H1 (cell line): ENCODE results near the gene VPS13C. TPM values are rescaled to one million over a fixed set of nuclear protein-coding genes. Genes with fewer than 3 reads are reported as not detected.

Source experiments
- CTCF ChIA-PET: fragments of 300-600 bp; sonication (Branson Sonifier 250); formaldehyde crosslinking; loops from one replicate; lab custom pipeline; 2021; ENCODE audit not compliant: partially characterized antibody; lab: Charles Lee
- POLR2A ChIA-PET: fragments of 300-600 bp; sonication (Branson Sonifier 250); formaldehyde crosslinking; loops from one replicate; lab custom pipeline; 2021; ENCODE audit warnings: inconsistent platforms; ENCODE audit not compliant: partially characterized antibody; lab: Charles Lee
- DNase-seq, 2 experiments: peaks; one replicate each; pipeline versions ENCODE4 v3.0.0 to v3.0.0-alpha.2; 2010 to 2022; ENCODE audit warnings: low spot score in 2 of 2, low read depth in 1 of 2, mixed read lengths in 1 of 2
- FAIRE-seq: peaks from 2 replicates; lab custom pipeline; 2011; peaks lifted over from hg19 to GRCh38; lab: Jason Lieb, UNC
- H2AFZ ChIP-seq: 2 replicates; pipeline ENCODE4 v1.8.1; 2012; ENCODE audit warnings: low read length, inconsistent platforms
- H2AK5ac ChIP-seq: 2 replicates; pipeline ENCODE4 v1.6.1; 2013; ENCODE audit warnings: low read depth, low read length
- H2BK120ac ChIP-seq: replicated peaks from 2 replicates; pipeline ENCODE3; 2013; ENCODE audit warnings: low read depth, low read length, inconsistent platforms
- H2BK12ac ChIP-seq: 2 replicates; pipeline ENCODE4 v1.6.1; 2013; ENCODE audit warnings: low read depth, low read length
- H2BK15ac ChIP-seq: 2 replicates; pipeline ENCODE4 v1.6.1; 2013; ENCODE audit warnings: low read length
- H2BK20ac ChIP-seq: 2 replicates; pipeline ENCODE4 v1.6.1; 2013; ENCODE audit warnings: low read length
- H2BK5ac ChIP-seq: 2 replicates; pipeline ENCODE4 v1.6.1; 2013; ENCODE audit warnings: low read depth, low read length
- H3K14ac ChIP-seq: 2 replicates; pipeline ENCODE4 v1.6.1; 2013; ENCODE audit warnings: inconsistent platforms; ENCODE audit not compliant: insufficient read length
- H3K18ac ChIP-seq: 2 replicates; pipeline ENCODE4 v1.6.1; 2013; ENCODE audit warnings: low read length; ENCODE audit errors: extremely low read depth
- H3K23ac ChIP-seq: 2 replicates; pipeline ENCODE4 v1.6.1; 2013; ENCODE audit warnings: inconsistent platforms; ENCODE audit not compliant: insufficient read length
- H3K23me2 ChIP-seq: 2 replicates; pipeline ENCODE4 v1.6.1; 2013; ENCODE audit warnings: low read depth, low read length
- H3K27ac ChIP-seq: 2 replicates; pipeline ENCODE4 v1.6.1; 2011; ENCODE audit warnings: low read depth, low read length, inconsistent platforms
- H3K27me3 ChIP-seq, 4 experiments: replicated peaks in 1 of 4; 1 replicate in 1 of 4; 2 replicates in 3 of 4; pipeline versions ENCODE4 v1.6.1 to v1.8.1; 2011 to 2013; ENCODE audit warnings: low read length in 3 of 4, mild to moderate bottlenecking in 3 of 4, inconsistent platforms in 2 of 4, mixed read lengths in 2 of 4, moderate library complexity in 1 of 4; ENCODE audit not compliant: control insufficient read depth in 3 of 4, insufficient read depth in 3 of 4; ENCODE audit errors: extremely low read depth in 1 of 4
- H3K36me3 ChIP-seq, 4 experiments: 2 replicates each; pipeline versions ENCODE4 v1.6.1 to v1.8.1; 2011 to 2013; ENCODE audit warnings: mild to moderate bottlenecking in 4 of 4, low read length in 3 of 4, moderate library complexity in 2 of 4, control low read depth in 1 of 4, inconsistent platforms in 1 of 4; ENCODE audit not compliant: insufficient read depth in 4 of 4, control insufficient read depth in 2 of 4
- H3K4ac ChIP-seq: replicated peaks from 2 replicates; pipeline ENCODE3; 2013; ENCODE audit warnings: low read length, low read depth, mixed read lengths, inconsistent platforms; ENCODE audit not compliant: insufficient read length
- H3K4me1 ChIP-seq, 4 experiments: replicated peaks in 1 of 4; 1 replicate in 1 of 4; 2 replicates in 3 of 4; pipeline versions ENCODE4 v1.6.1 to v1.8.1; 2011 to 2013; ENCODE audit warnings: low read length in 3 of 4, inconsistent platforms in 2 of 4, mixed read lengths in 1 of 4; ENCODE audit not compliant: insufficient read depth in 4 of 4, control insufficient read depth in 3 of 4
- H3K4me2 ChIP-seq, 2 experiments: 2 replicates each; pipeline versions ENCODE4 v1.6.1 to v1.8.1; 2011 to 2013; ENCODE audit warnings: low read depth in 2 of 2, low read length in 2 of 2, control low read depth in 1 of 2, inconsistent platforms in 1 of 2, mild to moderate bottlenecking in 1 of 2; ENCODE audit not compliant: insufficient read depth in 1 of 2
- H3K4me3 ChIP-seq, 4 experiments: fragments of 200-600, 300-600 bp in 1 of 4; sonication (generic), shearing (Covaris generic), sonication (Bioruptor Twin) in 1 of 4; 2 replicates each; pipeline versions ENCODE4 v1.5.1 to v1.8.1; 2011 to 2016; ENCODE audit warnings: low read length in 4 of 4, low read depth in 3 of 4, control low read depth in 2 of 4, inconsistent platforms in 2 of 4, mild to moderate bottlenecking in 2 of 4, mixed read lengths in 1 of 4, moderate library complexity in 1 of 4; ENCODE audit not compliant: insufficient read depth in 2 of 4; ENCODE audit errors: extremely low read depth in 1 of 4
- H3K56ac ChIP-seq: replicated peaks from 2 replicates; pipeline ENCODE3; 2013; ENCODE audit warnings: low read depth, mild to moderate bottlenecking, mixed read lengths, low read length, inconsistent platforms; ENCODE audit not compliant: insufficient read length
- H3K79me1 ChIP-seq: 2 replicates; pipeline ENCODE4 v1.6.1; 2013; ENCODE audit warnings: low read depth, low read length, control low read depth
- H3K79me2 ChIP-seq, 2 experiments: 2 replicates each; pipeline versions ENCODE4 v1.6.1 to v1.8.1; 2012 to 2013; ENCODE audit warnings: low read length in 2 of 2, mild to moderate bottlenecking in 2 of 2, inconsistent platforms in 1 of 2; ENCODE audit not compliant: insufficient read depth in 2 of 2, control insufficient read depth in 1 of 2
- H3K9ac ChIP-seq, 4 experiments: replicated peaks in 1 of 4; 1 replicate in 1 of 4; 2 replicates in 3 of 4; pipeline versions ENCODE4 v1.6.1 to v1.8.1; 2011 to 2013; ENCODE audit warnings: low read depth in 3 of 4, low read length in 3 of 4, control low read depth in 2 of 4, mild to moderate bottlenecking in 2 of 4, moderate library complexity in 2 of 4, inconsistent platforms in 1 of 4; ENCODE audit errors: extremely low read depth in 1 of 4
- H3K9me3 ChIP-seq, 2 experiments: 2 replicates each; pipeline versions ENCODE4 v1.6.1 to v1.8.1; 2012 to 2013; ENCODE audit warnings: mild to moderate bottlenecking in 2 of 2, moderate library complexity in 2 of 2, control low read depth in 1 of 2, inconsistent platforms in 1 of 2, low read depth in 1 of 2, low read length in 1 of 2, mixed read lengths in 1 of 2; ENCODE audit not compliant: insufficient read depth in 2 of 2
- H4K20me1 ChIP-seq, 2 experiments: replicated peaks in 1 of 2; 2 replicates each; pipeline versions ENCODE3 to v1.8.1; 2011 to 2013; ENCODE audit warnings: inconsistent platforms in 2 of 2, low read length in 2 of 2, mild to moderate bottlenecking in 1 of 2; ENCODE audit not compliant: insufficient read depth in 2 of 2, control insufficient read depth in 1 of 2
- H4K5ac ChIP-seq: 2 replicates; pipeline ENCODE4 v1.6.1; 2013; ENCODE audit warnings: low read length, low read depth, mixed read lengths, inconsistent platforms; ENCODE audit not compliant: insufficient read length
- H4K8ac ChIP-seq: 2 replicates; pipeline ENCODE4 v1.8.0; 2013; ENCODE audit warnings: mild to moderate bottlenecking, moderate library complexity, low read length, inconsistent platforms; ENCODE audit not compliant: insufficient read depth; ENCODE audit errors: extremely low read depth
- H4K91ac ChIP-seq: replicated peaks from 2 replicates; pipeline ENCODE3; 2013; ENCODE audit warnings: low read length, mixed read lengths, inconsistent platforms; ENCODE audit not compliant: insufficient read length
- CBX8 ChIP-seq: fragments of 300-800, 300-1000 bp; sonication (generic); IDR thresholded peaks from 2 replicates; pipeline ENCODE4 v1.7.1; 2016; ENCODE audit warnings: low read depth, low read length, borderline replicate concordance
- CEBPB ChIP-seq: IDR thresholded peaks from 2 replicates; pipeline ENCODE4 v1.6.1; 2012; ENCODE audit warnings: low read depth, low read length
- RNF2 ChIP-seq: fragments of 200-900, 300-1000 bp; sonication (generic); IDR thresholded peaks from 2 replicates; pipeline ENCODE4 v1.7.1; 2016; ENCODE audit warnings: borderline replicate concordance, low read depth, mild to moderate bottlenecking, antibody characterized with exemption, low read length; ENCODE audit not compliant: poor library complexity, severe bottlenecking; ENCODE audit errors: missing control alignments
- SIRT6 ChIP-seq: IDR thresholded peaks from one replicate; pipeline ENCODE4 v1.7.1; 2012; ENCODE audit warnings: low read length, inconsistent platforms
- SP1 ChIP-seq: IDR thresholded peaks from 2 replicates; pipeline ENCODE4 v1.6.1; 2011; ENCODE audit warnings: low read depth, low read length
- TAF7 ChIP-seq: optimal IDR thresholded peaks from 2 replicates; pipeline ENCODE3; 2011; ENCODE audit warnings: low read depth, mild to moderate bottlenecking, inconsistent platforms, low read length, moderate library complexity, borderline replicate concordance
- WGBS, 2 experiments: shearing (Covaris generic) in 1 of 2; methylation state at CpG; one replicate each; pipeline versions ENCODE4 v1.1.6 to v1.1.7; 2013 to 2015; ENCODE audit warnings: low lambda C conversion rate in 2 of 2, mixed read lengths in 2 of 2, inconsistent platforms in 1 of 2, low coverage in 1 of 2, missing lambda C conversion rate in 1 of 2; ENCODE audit not compliant: insufficient replicate concordance in 2 of 2, insufficient coverage in 1 of 2, insufficient read length in 1 of 2; ENCODE audit errors: extremely low coverage in 1 of 2, missing lambda C conversion rate in 1 of 2; 5-methylcytosine and 5-hydroxymethylcytosine counted together
- polyA plus RNA-seq, 7 experiments: library from polyadenylated mRNA; depleted of rRNA in 3 of 7; stranded (reverse) in 5 of 7; unstranded in 2 of 7; fragments of >200 nt in 5 of 7; fragments of 200-250 nt in 2 of 7; gene quantifications; 1 replicate in 5 of 7; 2 replicates in 1 of 7; 4 replicates in 1 of 7; pipeline versions ENCODE4 v1.2.1 to v1.2.3, GENCODE V29; 2011 to 2013; ENCODE audit warnings: missing spikeins in 2 of 7, mixed read lengths in 2 of 7
- total RNA-seq: library from RNA; stranded (reverse); fragmentation: NEBNext Ultra II Directional; extraction: Animal tissue kit (Norgen Biotek cat#: 25700); gene quantifications from 2 replicates; pipeline ENCODE4 v1.2.1, GENCODE V29; 2021

The VPS13C gene
- total and polyA plus RNA-seq, 2 of the 8 experiments (the other 6 are each of a cell fraction or from before 2014, with no cell fraction given) = 4.8 to 18.8 TPM

DNA sequence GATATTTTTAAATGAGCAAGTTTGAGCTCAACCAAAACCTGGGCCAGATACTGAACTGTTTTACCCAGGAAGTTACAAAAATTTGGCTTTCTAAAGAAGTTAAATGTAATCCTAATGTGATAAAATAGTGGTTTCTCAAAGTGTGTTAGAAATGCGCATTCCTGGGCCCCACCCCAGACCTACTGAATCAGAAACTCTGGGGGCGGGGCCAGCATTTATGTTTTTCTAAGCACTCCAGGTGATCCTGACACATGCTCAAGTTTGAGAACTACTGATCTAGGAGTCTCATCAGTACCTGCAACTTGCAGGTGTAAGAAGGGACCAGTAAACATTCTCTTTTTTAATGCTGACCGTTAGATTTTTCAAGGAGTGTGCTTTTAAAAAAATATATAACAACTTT is 190.6 kb downstream of the VPS13C start:
- Histone ChIP-seq H3K27ac (no peak overlapping the region), H3K9ac (no peak overlapping the region), H3K23me2 (no peaks in the 10 kb centered on the region), H3K56ac (no peak overlapping the region), H4K91ac (no peak overlapping the region), H3K27me3 (no peaks in the 10 kb centered on the region), H3K9me3 (no peaks in the 10 kb centered on the region), H4K20me1 (no peaks in the 10 kb centered on the region), H2AFZ (no peak overlapping the region), H3K4me3 (no peak overlapping the region), H2BK5ac (no peak overlapping the region), H3K18ac (no peak overlapping the region), H3K23ac (no peak overlapping the region), H3K36me3 (no peaks in the 10 kb centered on the region; a peak in 1 of 8 replicates), H3K4me2 (no peak overlapping the region), H2BK12ac (no peak overlapping the region), H2BK20ac (no peak overlapping the region), H3K4ac (no peak overlapping the region), H2BK15ac (no peak overlapping the region), H3K14ac (no peak overlapping the region), H3K79me1 (no peaks in the 10 kb centered on the region), H4K8ac (no peak overlapping the region), H2AK5ac (no peak overlapping the region), H3K4me1 (no peaks in the 10 kb centered on the region), H3K79me2 (no peaks in the 10 kb centered on the region), H2BK120ac (no peak overlapping the region), H4K5ac (no peak overlapping the region)
- FAIRE-seq (no peak), DNase-seq (no peak)
- ChIA-PET POLR2A (no interaction called here), CTCF (interaction anchor here (0.7 to 1.4 kb wide), 3 partner anchors 22 to 366 kb away, joined by 3 to 5 read pairs (median 3); no protein-coding TSS in a partner anchor)
- 93% methylated on average over 3 of the region's 3 CpGs; no CpG with 5 or more reads in 1 of the 2 experiments for WGBS, 2 experiments
- TF ChIP-seq CBX8 = no peak
- no peak for TF ChIP-seq CEBPB
- no peak for TF ChIP-seq SIRT6
- no peak for TF ChIP-seq TAF7
- TF ChIP-seq SP1 = no peak
- TF ChIP-seq RNF2 = no peak
